ENCODE measurements around the gene TMSB4X.

DNA sequence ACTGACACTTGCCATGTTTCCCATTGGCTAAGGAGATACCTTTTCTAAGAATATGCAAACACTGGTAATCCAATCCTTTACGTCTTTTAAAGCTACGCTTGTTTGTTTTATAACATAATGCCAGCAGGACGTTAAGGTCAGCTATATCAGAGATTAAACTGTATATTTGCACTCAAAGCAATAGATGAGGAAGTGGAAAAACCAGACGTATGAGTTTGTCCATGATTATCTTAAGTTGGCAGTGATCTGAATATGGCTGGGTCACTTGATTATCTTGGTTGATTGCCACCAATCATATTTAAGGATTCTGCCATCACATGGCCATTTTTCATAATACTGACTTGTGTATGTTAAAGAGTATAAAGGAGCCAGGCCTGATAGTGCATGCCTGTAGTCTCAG is 19.4 kb downstream of the TMSB4X start:
- TF ChIP-seq, protein P1, sequence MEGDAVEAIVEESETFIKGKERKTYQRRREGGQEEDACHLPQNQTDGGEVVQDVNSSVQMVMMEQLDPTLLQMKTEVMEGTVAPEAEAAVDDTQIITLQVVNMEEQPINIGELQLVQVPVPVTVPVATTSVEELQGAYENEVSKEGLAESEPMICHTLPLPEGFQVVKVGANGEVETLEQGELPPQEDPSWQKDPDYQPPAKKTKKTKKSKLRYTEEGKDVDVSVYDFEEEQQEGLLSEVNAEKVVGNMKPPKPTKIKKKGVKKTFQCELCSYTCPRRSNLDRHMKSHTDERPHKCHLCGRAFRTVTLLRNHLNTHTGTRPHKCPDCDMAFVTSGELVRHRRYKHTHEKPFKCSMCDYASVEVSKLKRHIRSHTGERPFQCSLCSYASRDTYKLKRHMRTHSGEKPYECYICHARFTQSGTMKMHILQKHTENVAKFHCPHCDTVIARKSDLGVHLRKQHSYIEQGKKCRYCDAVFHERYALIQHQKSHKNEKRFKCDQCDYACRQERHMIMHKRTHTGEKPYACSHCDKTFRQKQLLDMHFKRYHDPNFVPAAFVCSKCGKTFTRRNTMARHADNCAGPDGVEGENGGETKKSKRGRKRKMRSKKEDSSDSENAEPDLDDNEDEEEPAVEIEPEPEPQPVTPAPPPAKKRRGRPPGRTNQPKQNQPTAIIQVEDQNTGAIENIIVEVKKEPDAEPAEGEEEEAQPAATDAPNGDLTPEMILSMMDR (IDR thresholded peaks at IDR 0.05) = no peak
- TF ChIP-seq POLR2A (IDR thresholded peaks at IDR 0.05) = no peak

Measured in testis (tissue), 2 donors.